ENCODE measurements around the gene SEC24B.

The SEC24B gene

DNA sequence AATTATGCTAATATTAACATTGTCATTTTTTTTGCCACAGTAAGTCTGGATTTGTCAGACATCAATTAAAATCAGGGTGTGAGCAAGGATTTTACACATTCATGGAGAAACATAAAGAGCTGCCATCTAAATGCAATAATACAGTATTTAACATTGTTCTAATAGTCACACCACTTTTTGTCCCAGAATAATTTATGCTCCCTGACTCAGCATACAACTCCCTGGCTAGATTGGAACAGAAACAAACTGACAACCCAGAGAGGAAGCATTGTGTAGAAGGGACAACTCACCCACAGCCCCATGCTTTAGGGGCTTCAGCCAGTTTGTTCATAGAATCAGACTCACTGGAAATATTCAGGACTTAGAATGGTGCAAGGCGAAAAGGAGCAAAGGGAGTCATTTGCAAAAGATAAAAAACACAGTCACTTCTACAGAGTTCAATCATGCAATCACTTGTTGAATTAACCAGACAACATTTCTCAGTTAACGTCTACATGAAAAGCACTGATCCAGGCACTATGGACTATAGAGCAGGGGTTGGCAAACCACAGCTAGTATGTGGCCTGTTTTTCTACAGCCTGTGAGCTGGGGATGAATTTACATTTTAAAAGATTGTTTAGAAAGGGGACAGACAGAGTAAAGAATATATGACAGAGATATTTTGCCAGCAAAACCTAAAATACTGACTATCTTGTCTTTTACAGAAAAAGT is 26.4 kb upstream of the SEC24B start:
- Histone ChIP-seq H3K9me3 (ENCODE audit: insufficient read depth, low read length) (no peaks in the 10 kb centered on the region), H3K4me3 (ENCODE audit: low read length) (no peak overlapping the region), H3K27me3 (ENCODE audit: low read depth, low read length) (peaks cover 5% of the 10 kb centered on the region; the same call in 1 of the 2 replicates), H2AFZ (ENCODE audit: low read depth, low read length) (no peak overlapping the region), H3K4me2 (ENCODE audit: low read length) (no peak overlapping the region), H3K27ac (ENCODE audit: low read length) (no peak overlapping the region), H3K36me3 (replicated peaks; ENCODE audit: low read depth, low read length) (no peaks in the 10 kb centered on the region), H3K9ac (ENCODE audit: low read length) (no peak overlapping the region), H3K79me2 (ENCODE audit: low read length) (no peaks in the 10 kb centered on the region), H3K4me1 (ENCODE audit: low read length) (no peaks in the 10 kb centered on the region), H4K20me1 (ENCODE audit: insufficient read depth, low read length) (no peaks in the 10 kb centered on the region)
- no peak for TF ChIP-seq EZH2phosphoT487 (IDR thresholded peaks at IDR 0.05; ENCODE audit: low read depth)
- TF ChIP-seq, protein P1, sequence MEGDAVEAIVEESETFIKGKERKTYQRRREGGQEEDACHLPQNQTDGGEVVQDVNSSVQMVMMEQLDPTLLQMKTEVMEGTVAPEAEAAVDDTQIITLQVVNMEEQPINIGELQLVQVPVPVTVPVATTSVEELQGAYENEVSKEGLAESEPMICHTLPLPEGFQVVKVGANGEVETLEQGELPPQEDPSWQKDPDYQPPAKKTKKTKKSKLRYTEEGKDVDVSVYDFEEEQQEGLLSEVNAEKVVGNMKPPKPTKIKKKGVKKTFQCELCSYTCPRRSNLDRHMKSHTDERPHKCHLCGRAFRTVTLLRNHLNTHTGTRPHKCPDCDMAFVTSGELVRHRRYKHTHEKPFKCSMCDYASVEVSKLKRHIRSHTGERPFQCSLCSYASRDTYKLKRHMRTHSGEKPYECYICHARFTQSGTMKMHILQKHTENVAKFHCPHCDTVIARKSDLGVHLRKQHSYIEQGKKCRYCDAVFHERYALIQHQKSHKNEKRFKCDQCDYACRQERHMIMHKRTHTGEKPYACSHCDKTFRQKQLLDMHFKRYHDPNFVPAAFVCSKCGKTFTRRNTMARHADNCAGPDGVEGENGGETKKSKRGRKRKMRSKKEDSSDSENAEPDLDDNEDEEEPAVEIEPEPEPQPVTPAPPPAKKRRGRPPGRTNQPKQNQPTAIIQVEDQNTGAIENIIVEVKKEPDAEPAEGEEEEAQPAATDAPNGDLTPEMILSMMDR (IDR thresholded peaks at IDR 0.05; ENCODE audit: low read depth, low read length) = no peak

DNA sequence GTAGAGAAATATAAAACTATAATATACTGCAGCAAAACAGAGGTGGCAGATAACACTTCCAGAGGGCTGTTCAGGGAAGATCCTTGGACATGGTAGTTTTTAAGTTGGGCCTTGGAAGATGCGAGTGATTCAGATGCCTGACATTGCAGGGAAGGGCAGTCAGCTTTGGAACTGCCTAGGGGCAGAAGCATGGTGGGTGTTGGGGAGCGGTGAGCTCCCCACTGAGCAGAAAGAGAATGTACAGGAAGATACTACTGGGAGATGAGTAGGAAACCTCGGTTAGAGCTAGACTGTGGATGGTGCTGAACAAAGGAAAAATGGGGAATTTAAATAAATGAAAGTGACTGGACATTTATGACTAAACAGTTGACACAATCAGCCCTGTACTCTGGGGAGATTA is 24.9 kb upstream of the SEC24B start:
- no peaks in the 10 kb centered on the region for H4K20me1 ChIP-seq (ENCODE audit: insufficient read depth, low read length)
- H3K4me3 ChIP-seq (ENCODE audit: low read length) = no peak overlapping the region
- no peaks in the 10 kb centered on the region for H3K36me3 ChIP-seq (replicated peaks; ENCODE audit: low read depth, low read length)
- TF ChIP-seq, protein P1 (IDR thresholded peaks at IDR 0.05; ENCODE audit: low read depth, low read length) = no peak
- TF ChIP-seq EZH2phosphoT487 (IDR thresholded peaks at IDR 0.05; ENCODE audit: low read depth) = no peak
- H3K79me2 ChIP-seq (ENCODE audit: low read length) = no peaks in the 10 kb centered on the region
- H3K4me2 ChIP-seq (ENCODE audit: low read length) = no peak overlapping the region
- peaks cover 5% of the 10 kb centered on the region; the same call in 1 of the 2 replicates for H3K27me3 ChIP-seq (ENCODE audit: low read depth, low read length)
- no peaks in the 10 kb centered on the region for H3K4me1 ChIP-seq (ENCODE audit: low read length)
- H3K9ac ChIP-seq (ENCODE audit: low read length) = no peak overlapping the region
- no peak overlapping the region; the same call in 1 of the 2 replicates for H2AFZ ChIP-seq (ENCODE audit: low read depth, low read length)
- no peak overlapping the region for H3K27ac ChIP-seq (ENCODE audit: low read length)
- no peaks in the 10 kb centered on the region for H3K9me3 ChIP-seq (ENCODE audit: insufficient read depth, low read length)

DNA sequence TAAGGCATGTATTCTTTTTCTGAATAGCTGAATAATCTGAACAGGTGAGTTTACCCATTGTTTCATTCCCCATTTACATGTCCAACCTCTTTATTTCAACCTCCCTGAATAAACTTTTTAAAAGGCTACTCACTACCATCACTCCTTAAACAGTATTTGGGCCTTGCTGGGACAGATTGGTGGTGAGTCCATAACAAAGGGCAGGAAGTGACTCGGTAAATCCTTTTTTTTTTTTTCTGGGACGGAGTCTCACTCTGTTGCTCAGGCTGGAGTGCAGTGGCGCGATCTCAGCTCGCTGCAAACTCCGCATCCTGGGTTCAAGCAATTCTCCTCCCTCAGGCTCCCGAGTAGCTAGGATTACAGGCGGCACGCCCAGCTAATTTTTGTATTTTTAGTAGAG is 23.4 kb upstream of the SEC24B start:
- no peaks in the 10 kb centered on the region for H3K4me1 ChIP-seq (ENCODE audit: low read length)
- H3K9ac ChIP-seq (ENCODE audit: low read length) = no peak overlapping the region
- H3K36me3 ChIP-seq (replicated peaks; ENCODE audit: low read depth, low read length) = no peaks in the 10 kb centered on the region
- H3K9me3 ChIP-seq (ENCODE audit: insufficient read depth, low read length) = no peaks in the 10 kb centered on the region
- H4K20me1 ChIP-seq (ENCODE audit: insufficient read depth, low read length) = no peaks in the 10 kb centered on the region
- H3K79me2 ChIP-seq (ENCODE audit: low read length) = no peaks in the 10 kb centered on the region
- 0 out of 2 replicates have a peak, but pooled peaks cover 5% of the 10 kb centered on the region for H3K27me3 ChIP-seq (ENCODE audit: low read depth, low read length)
- TF ChIP-seq, protein P1 (IDR thresholded peaks at IDR 0.05; ENCODE audit: low read depth, low read length) = no peak
- no peak for TF ChIP-seq EZH2phosphoT487 (IDR thresholded peaks at IDR 0.05; ENCODE audit: low read depth)
- no peak overlapping the region for H2AFZ ChIP-seq (ENCODE audit: low read depth, low read length)
- H3K4me3 ChIP-seq (ENCODE audit: low read length) = no peak overlapping the region
- H3K4me2 ChIP-seq (ENCODE audit: low read length) = no peak overlapping the region
- H3K27ac ChIP-seq (ENCODE audit: low read length) = no peak overlapping the region

DNA sequence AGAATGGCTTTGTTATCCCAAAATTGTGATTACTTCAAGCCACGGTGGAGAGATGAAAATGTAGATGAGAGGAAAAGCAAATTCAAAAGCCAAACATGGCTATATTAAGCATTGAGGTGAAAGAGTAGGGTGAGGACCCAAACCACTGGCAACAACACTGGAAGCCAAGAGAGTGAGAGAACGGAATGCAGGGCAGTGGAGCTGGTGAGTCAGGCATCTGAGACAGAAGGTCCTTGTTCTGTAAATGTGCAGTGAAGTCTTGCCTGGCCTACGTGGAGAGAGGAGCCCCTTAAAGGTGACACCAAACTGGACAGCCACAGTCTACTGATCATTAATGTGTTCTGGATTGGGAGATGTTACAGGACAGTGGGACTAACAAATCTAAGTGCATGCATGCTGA is 22.8 kb upstream of the SEC24B start:
- H3K4me1 ChIP-seq (ENCODE audit: low read length) = no peaks in the 10 kb centered on the region
- no peak overlapping the region for H3K9ac ChIP-seq (ENCODE audit: low read length)
- no peak overlapping the region for H3K4me2 ChIP-seq (ENCODE audit: low read length)
- no peak overlapping the region for H3K27ac ChIP-seq (ENCODE audit: low read length)
- H4K20me1 ChIP-seq (ENCODE audit: insufficient read depth, low read length) = no peaks in the 10 kb centered on the region
- TF ChIP-seq, protein P1 (IDR thresholded peaks at IDR 0.05; ENCODE audit: low read depth, low read length) = no peak
- TF ChIP-seq EZH2phosphoT487 (IDR thresholded peaks at IDR 0.05; ENCODE audit: low read depth) = no peak
- H3K27me3 ChIP-seq (ENCODE audit: low read depth, low read length) = no peaks in the 10 kb centered on the region
- H3K4me3 ChIP-seq (ENCODE audit: low read length) = no peak overlapping the region
- H2AFZ ChIP-seq (ENCODE audit: low read depth, low read length) = no peak overlapping the region
- no peaks in the 10 kb centered on the region for H3K36me3 ChIP-seq (replicated peaks; ENCODE audit: low read depth, low read length)
- no peaks in the 10 kb centered on the region for H3K79me2 ChIP-seq (ENCODE audit: low read length)
- H3K9me3 ChIP-seq (ENCODE audit: insufficient read depth, low read length) = no peaks in the 10 kb centered on the region
